GM08714 (cell line): Measurements from ENCODE around the gene PACSIN3.

Source experiments
- H3K4me3 ChIP-seq: fragments of 200-500 bp; sonication (Bioruptor generic); 2 replicates; pipeline ENCODE4 v1.5.1; 2014; ENCODE audit warnings: mild to moderate bottlenecking, low read length, inconsistent platforms
- ZNF274 ChIP-seq: IDR thresholded peaks from 2 replicates; pipeline ENCODE4 v1.6.1; 2012; ENCODE audit warnings: mild to moderate bottlenecking, low read depth, low read length

The PACSIN3 gene

GRCh38 chr11:47176328-47177228, 9.7 kb downstream of the PACSIN3 start, which contains the start of gene ARFGAP2:
Gene ARFGAP2, minus strand, starts transcription at chr11:47176879. Its CDS starts 26 bp downstream, at chr11:47176853.
- no peak for TF ChIP-seq ZNF274

DNA sequence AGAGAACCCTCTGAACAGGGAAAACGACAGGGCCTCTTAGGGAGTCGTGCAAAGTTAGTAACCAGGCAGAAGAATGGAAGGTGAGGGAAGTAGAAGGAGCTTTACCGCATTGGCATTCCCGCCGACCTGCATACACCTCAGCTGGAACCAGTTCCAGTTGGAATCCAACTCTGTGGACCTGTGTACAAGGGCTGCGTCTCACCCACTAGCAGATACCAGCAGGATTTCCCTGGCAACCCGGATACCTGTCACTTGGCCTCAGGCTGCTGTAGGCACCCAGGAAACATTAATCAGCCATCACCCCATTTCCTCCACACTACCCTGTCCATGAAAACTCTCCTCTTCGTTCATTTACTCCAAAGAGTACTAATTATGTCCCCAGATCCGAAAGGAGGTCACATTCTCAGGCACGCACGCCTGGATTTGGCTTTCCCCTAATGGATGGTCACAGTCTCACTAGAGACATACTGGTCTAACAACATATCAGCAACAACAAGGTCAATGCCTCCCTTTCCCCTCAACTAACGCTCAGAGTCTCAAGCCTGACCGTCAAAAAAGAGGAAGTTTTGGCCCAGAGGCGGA, 10.4 kb downstream of the PACSIN3 start:
- peak overlapping the region; percentile 92 for H3K4me3 ChIP-seq
- no peak for TF ChIP-seq ZNF274

More at GRCh38 chr11:47176328-47177228, 9.7 kb downstream of the PACSIN3 start, which contains the start of gene ARFGAP2:
- peak within 1 kb of the TSS; percentile 92 for H3K4me3 ChIP-seq

DNA sequence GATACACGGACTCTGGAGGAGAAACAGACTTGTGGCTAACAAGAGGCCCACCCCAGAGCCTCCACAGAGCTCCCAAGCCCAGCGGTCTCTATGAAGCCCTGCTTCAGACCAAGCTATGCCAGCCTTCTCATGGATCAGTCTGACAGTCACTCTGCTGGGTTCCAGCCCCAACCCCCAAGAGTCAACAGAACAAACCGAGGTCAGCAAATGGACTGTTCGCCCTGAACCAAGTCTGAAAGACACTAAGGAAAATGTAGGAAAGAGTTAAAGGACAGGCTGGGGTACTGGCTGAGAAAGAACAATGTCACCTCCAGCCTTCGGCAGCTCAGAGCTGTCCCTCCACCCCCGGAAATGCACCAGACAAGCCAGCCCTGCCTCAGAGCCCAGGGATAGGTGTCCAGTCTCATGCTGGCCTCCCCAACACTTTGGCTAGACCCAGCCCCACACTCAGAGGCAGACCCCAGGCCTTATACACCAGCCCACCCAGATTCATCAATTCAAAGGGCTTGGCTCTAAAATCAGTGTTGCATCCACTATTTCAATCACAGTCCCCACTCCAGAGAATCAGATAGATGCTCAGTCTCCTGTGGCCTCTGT, 13.4 kb downstream of the PACSIN3 start:
- TF ChIP-seq ZNF274: no peak
- H3K4me3 ChIP-seq: no peak overlapping the region

- TF ChIP-seq ZNF274: no peak
- H3K4me3 ChIP-seq: no peak overlapping the region
Measured at GRCh38 chr11:47171856-47172255, 14.4 kb downstream of the PACSIN3 start.

DNA sequence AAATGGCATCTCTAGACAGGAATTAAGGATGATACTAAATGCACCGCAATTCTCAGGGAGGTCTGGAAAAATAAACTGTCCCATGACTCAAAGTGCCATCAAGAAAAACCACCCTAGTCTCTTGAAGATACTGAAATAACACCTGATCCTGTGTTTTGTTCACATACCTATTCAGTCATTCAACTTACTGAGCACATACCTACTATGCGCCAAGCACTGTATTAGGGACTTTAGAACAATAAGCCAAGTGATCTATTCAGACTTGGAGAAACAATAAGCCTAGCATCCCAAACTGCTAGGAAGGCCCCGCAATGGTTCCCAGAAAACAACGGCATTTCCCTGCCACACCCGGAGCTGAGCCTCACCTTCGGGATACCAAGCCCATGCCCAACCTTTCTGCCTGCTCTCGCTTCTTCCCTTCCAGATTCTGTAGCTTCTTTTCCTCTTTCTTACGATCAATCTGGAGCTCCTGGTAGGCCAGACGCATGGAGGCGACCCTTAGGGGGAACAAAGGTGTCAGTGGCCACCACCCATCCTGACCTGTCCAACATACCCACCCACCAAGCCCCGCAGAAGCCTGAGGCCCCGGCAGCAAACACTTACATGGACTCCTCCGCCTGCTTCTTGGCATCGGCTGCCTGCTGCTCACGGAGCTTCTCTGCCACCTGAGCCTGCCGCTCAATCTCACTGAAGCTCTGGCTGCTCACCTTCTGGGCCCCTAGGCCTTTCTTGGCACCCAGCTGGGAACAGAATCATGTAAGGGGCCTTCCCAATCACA, 15.0 kb downstream of the PACSIN3 start:
- TF ChIP-seq ZNF274: no peak
- no peak overlapping the region for H3K4me3 ChIP-seq

GRCh38 chr11:47166368-47166767, 19.9 kb downstream of the PACSIN3 start:
- TF ChIP-seq ZNF274: no peak
- no peak overlapping the region for H3K4me3 ChIP-seq

- no peak overlapping the region for H3K4me3 ChIP-seq
- TF ChIP-seq ZNF274: no peak
Measured at GRCh38 chr11:47165253-47165840, 20.9 kb downstream of the PACSIN3 start.

DNA sequence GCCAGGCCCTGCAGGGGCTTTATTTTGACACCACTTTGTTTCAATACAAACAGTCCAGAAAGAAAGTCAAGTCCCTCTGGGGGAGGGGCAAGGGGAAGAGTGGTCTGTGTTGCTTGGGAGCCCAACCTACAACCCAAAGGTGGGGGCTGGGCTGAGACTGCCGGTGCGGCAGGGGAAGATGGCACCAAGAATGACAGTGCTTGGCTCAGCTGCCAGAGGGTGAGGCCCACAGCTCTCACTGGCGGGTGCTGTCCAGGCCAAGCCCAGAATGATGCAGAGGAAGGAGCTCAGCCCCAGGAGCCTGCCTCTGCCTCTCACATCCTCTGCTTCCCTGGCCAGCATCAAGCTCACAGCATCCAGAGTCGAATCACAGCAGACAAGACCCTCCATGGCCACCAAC, 21.9 kb downstream of the PACSIN3 start:
- H3K4me3 ChIP-seq: no peak overlapping the region
- TF ChIP-seq ZNF274: no peak

DNA sequence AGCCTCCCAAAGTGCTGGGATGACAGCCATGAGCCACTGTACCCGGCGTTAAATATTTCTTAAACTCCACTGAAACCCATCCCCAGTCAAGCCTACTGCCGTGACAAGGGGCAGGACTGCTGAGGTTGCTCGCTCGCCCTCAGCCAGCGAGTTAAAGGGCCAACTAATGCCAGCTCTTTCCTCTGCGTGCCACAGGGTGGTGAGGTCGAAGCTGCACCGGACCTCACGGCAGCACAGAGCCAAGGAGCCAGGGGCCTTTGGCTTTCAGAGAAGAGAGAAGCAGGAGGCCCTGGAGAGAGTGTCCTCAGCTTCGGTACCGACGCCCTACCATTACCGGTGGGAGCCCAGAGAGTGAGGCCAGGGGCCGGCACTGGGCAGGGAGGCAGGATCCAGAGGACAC, 22.3 kb downstream of the PACSIN3 start:
- no peak for TF ChIP-seq ZNF274
- no peak overlapping the region for H3K4me3 ChIP-seq

DNA sequence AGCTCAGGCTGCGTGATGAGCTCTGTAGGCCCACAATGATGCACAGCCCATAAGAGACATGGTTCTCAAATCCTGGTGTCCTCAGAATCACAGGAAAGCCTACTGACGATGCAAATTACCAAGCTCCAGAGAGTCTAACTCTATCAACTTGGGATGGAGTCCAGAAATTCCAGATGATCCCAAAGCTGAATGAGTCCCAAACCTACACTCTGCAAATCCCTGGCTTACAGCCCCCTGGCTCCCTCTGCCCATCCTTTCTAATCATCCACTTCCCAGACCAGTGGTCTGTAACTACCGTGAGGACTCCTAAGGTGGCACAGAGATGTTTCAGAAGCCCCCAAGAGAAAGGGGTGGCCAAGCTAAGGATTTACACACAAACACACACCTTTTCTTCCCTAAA, 23.0 kb downstream of the PACSIN3 start:
- TF ChIP-seq ZNF274: no peak
- H3K4me3 ChIP-seq: no peak overlapping the region

GRCh38 chr11:47162426-47162825, 23.8 kb downstream of the PACSIN3 start:
- no peak overlapping the region for H3K4me3 ChIP-seq
- no peak for TF ChIP-seq ZNF274

- no peak overlapping the region for H3K4me3 ChIP-seq
- no peak for TF ChIP-seq ZNF274
Measured at GRCh38 chr11:47161890-47162289, 24.3 kb downstream of the PACSIN3 start.

GRCh38 chr11:47161134-47161854, 24.9 kb downstream of the PACSIN3 start:
- no peak overlapping the region for H3K4me3 ChIP-seq
- no peak for TF ChIP-seq ZNF274
